ENCODE results near the gene ZSCAN22.

ZSCAN22 gene

DNA sequence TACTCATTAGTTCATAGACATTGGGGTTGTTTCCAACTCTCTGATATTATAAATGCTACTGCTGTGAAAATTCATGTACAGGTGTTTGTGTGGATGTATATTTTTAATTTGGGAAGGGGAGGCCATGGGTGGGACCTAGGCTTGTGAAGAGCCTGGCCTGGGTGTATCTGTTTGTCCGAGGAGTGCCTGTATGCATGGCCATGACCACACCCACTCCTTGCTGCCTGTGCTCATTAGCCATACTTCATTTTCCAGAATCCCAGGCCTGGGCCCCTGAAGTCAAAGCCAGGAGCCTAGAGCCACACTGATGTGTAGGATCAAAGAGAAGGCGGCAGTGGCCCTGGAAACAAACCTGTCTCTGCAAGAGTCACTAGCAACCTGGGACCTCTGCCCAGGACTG lies 11.2 kb upstream of the ZSCAN22 start:
- in situ Hi-C loops (cut with HindIII; ENCODE audit: low sequenced_read_pairs): no loop called here
- no peak overlapping the region for H3K4me3 ChIP-seq (ENCODE audit: low read depth, low read length)
- DNase-seq (ENCODE audit: low read depth): no peak
- TF ChIP-seq CTCF (IDR thresholded peaks at IDR 0.05; ENCODE audit: low read depth, low read length, missing control alignments): no peak

- H3K4me3 ChIP-seq (ENCODE audit: low read depth, low read length): no peak overlapping the region
- no peak for TF ChIP-seq CTCF (IDR thresholded peaks at IDR 0.05; ENCODE audit: low read depth, low read length, missing control alignments)
- peak; percentile 26 for DNase-seq (ENCODE audit: low read depth)
- in situ Hi-C loops (cut with HindIII; ENCODE audit: low sequenced_read_pairs): no loop called here
These were observed 9.2 kb upstream of the ZSCAN22 start for GRCh38 chr19:58317476-58318072.

GRCh38 chr19:58318297-58318696 lies 8.5 kb upstream of the ZSCAN22 start:
- H3K4me3 ChIP-seq (ENCODE audit: low read depth, low read length): no peak overlapping the region
- no peak for DNase-seq (ENCODE audit: low read depth)
- in situ Hi-C loops (cut with HindIII; ENCODE audit: low sequenced_read_pairs): no loop called here
- no peak for TF ChIP-seq CTCF (IDR thresholded peaks at IDR 0.05; ENCODE audit: low read depth, low read length, missing control alignments)

DNA sequence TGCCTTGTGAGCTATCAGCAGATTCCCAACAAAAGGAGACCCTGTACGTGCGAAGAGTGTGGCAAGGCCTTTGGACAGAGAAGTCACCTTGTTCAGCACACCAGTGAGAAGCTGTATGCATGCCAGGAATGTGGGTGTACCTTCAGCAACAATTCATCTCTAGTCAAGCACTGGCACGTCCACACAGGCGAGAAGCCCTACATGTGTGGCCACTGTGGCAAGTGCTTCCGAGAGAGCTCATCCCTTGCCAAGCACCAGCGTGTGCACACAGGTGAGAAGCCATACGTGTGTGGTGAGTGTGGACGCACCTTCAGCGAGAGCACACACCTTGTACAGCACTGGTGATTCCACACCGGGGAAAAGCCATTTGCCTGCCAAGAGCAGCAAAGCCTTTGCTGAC lies 7.6 kb upstream of the ZSCAN22 start:
- no peak overlapping the region for H3K4me3 ChIP-seq (ENCODE audit: low read depth, low read length)
- no peak for DNase-seq (ENCODE audit: low read depth)
- TF ChIP-seq CTCF (IDR thresholded peaks at IDR 0.05; ENCODE audit: low read depth, low read length, missing control alignments): no peak
- in situ Hi-C loops (cut with HindIII; ENCODE audit: low sequenced_read_pairs): no loop called here

DNA sequence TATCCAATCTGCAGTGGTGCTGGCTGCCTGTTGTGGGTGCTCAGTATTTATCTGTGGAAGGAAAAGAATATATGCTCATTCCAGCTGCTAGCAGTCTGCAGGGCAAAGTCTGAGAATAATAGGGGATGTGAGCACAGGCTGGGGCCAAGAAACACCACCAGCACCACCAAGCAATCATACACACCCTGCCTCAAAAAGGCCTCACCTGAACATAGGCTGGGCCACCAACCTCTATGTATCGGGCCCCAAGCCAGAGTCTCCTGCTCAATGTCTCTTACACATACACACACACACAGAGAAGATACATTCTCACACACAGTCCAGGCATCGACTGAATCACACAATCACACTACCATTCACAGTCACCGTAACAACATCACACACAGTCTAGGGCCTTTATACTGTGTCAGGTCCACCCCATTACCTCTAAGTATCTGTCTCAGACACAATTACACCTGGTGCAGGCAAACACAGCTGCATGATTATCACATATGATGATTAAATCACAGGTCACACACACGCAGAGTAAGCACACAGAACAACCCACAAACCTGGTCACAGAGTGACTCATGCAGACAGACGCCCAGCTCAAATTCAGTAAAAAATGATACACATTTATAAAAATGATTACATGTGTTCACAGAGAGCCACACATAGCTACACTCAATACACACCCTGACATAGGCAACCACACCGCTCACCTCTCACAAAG lies 1.3 kb upstream of the ZSCAN22 start:
- H3K4me3 ChIP-seq (ENCODE audit: low read depth, low read length): peak overlapping the region; percentile 93
- in situ Hi-C loops (cut with HindIII; ENCODE audit: low sequenced_read_pairs): no loop called here
- TF ChIP-seq CTCF (IDR thresholded peaks at IDR 0.05; ENCODE audit: low read depth, low read length, missing control alignments): no peak
- no peak for DNase-seq (ENCODE audit: low read depth)

DNA sequence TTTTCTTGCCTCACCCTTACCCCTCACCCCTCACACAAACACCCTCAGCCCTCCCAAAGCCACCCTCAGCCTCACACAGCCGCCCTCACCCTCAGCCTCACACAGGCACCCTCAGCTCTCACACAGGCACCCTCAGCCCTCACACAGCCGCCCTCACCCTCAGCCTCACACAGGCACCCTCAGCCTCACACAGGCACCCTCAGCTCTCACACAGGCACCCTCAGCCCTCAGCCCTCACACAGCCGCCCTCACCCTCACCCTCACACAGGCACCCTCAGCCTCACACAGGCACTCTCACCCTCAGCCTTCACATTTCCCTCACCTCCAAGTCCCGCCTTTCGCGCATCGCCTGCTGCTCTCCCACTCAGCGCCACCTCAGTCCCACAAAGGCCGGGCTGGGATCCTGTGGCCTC lies 287 bp upstream of the ZSCAN22 start:
- in situ Hi-C loops (cut with HindIII; ENCODE audit: low sequenced_read_pairs): no loop called here
- no peak for TF ChIP-seq CTCF (IDR thresholded peaks at IDR 0.05; ENCODE audit: low read depth, low read length, missing control alignments)
- DNase-seq (ENCODE audit: low read depth): no peak
- peak overlapping the region; percentile 93 for H3K4me3 ChIP-seq (ENCODE audit: low read depth, low read length)
